ENCODE measurements around the gene MPC1. TPM values are rescaled to one million over a fixed set of nuclear protein-coding genes. Genes with fewer than 3 reads are reported as not detected.

MPC1 gene
- 73.6 TPM for polyA plus RNA-seq (ENCODE audit: insufficient read length)

DNA sequence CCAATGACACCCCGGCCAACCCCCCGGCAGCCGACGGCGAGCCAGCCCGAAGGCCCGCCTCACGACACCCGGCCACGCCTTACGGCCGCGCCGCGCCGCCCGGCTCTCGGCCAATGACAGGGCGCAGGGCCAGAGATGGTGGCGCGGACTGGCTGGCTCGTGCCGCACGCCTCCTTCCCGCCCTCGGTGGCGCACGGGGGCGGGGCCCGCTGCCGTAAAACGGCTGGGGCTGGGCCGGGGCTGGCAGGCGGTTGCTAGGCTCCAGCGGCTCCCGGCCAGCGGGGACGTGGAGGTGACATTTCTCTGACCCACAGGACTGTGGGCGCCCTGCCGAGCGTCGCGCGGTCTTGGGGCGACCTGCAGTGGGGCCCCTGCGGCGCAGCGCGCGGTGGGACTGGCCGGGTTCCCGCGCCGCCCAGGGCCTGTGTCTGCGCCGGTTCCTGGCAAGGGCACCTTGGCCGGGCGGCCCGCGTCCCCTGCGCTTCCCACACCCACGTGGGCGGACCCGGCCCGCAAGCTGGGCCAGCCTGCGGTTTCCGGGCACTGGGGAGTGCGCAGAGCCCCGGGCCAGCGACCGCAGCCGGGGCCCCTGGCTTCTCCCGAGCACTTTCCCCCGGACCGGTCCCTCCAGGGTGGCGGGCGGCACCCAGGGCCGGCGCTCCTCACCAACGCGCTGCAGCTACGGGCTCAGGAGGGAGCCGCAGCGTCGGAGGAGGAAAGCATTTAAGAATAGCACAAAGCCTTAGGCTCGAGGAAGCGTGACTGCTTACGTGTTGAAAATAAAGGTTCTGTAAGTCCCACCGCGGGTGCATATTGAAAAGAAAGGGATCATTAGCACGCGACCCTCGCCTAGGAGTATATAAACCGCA lies at the start of gene MPC1:
Gene MPC1, minus strand, starts transcription at position 8 of the 869 bp plus-strand sequence. CDS start 64 bp downstream, outside the sequence.
- peak; percentile 77 for DNase-seq (ENCODE audit: low read depth)

DNA sequence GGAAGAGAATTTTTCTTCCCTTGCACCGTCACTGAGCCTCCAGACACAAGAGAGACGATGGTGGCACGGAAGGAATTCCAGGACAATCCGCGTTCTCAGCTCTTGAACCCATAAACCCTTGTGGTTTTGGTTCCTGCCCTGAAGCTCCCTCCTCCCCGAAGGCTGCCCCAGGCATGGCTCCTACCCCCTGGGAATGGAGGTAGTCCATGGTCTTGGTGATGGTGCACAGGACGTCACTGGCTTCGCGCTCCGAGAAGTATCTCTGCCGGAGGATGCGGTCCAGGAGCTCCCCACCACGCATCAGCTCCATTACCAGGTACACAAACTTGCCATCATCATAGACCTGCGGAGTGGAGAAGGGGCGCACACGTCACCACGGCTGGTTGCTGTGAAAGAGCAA lies 47.5 kb upstream of the MPC1 start:
- DNase-seq (ENCODE audit: low read depth) = no peak

DNA sequence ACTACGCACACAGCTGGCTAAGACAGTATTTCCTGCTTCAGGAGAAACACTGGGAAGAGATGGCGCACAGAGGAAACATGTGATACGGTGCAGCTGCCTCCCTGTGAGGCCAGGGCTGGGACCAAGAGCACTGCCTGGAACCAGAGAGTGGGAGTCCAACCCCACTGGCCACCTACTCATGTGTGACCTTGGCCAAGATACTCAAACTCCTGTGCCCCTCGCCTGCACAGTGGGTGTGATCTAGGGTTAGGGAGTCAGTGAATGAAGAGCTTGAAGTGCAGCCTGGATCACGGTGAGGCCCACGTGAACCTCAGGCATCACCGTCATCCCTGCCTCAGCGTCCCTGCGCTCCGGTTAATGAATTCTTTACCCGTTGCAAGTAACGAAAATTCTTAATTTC lies 41.7 kb upstream of the MPC1 start:
- DNase-seq (ENCODE audit: low read depth) = no peak

DNA sequence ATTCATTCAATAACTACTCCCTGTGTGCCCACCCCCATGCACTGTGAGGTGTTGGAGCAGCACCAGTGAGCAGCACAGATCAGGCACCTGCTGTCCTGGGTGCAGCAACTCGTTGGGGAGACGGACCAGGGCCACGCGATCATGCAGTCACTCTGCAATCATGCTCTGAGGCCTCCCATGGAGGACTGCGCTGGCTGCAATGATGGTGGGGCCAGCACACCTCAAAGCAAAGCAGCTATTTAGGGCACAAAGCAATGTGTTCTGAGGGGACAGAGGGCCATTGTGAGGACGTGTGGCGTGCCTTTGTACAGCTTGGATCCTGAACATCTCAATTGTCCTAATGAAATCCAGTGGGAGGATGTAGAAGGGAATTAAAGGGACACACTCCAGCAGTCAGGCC lies 41.0 kb upstream of the MPC1 start:
- no peak for DNase-seq (ENCODE audit: low read depth)

DNA sequence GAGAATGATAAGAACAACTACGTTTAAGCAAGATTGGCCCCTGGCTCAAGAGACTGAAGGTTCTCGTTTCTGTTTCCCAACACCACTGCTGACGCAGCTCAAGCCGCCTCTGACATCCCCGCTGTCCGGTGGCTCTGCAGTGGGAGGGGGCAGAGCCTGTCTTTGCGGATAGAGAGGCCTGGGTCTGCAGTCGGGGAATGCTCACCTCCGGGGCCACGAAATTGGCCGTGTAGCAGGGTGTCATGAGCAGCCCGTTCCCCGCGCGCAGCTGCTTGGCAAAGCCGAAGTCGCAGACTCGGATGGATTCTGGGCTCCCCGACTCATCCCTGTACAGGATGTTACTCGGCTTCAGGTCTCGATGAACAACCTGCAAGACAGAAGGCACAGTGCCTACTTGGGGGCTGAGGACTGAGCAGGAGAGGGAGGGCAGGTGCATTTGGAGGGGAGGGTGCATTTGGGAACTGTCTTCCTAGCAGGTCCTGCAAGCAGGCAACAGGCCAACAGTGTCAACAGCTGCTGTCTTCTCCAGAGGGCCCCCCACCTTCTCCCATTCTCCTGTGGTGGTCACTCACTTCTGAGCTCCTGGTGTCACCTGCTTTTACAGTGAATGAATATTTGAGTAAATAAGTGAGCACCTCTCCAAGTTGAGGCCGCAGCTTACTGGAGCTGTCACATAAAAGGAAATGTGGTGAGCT lies 40.5 kb upstream of the MPC1 start:
- no peak for DNase-seq (ENCODE audit: low read depth)

DNA sequence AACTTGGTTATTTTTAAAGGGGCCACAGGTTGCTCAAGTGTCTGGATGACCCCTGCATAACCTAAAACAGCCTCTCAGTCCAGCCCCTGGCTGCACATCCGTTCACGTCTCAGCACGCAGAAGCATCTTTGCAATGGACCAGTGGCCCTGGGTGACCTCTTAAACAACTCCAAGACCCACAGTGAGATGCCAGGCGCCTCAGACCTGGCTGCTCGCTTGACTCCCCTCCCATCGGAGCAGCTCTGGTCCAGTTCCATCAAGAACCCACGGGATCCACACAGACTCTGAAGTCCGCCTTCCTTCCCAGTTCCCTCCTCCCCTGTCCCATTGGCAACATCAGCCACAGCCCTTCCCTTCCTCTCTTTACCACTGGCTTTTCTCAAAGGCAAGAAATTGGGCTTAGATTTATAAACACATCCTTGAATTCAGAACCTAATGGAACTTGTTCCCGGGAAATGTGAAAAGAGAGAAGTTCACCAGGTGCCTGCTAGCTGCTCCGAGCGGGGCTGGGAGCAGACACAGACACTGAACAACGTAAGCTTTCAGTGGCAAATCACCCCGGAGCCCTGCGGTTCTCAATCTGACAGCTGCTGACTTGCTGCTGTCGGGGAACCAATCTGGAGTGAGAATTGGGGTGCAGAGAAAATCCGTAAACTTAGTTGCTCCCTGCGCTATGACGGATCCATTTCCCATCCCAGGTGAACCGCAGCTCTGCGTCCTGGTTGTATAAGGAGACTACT lies 39.6 kb upstream of the MPC1 start:
- DNase-seq (ENCODE audit: low read depth) = no peak

DNA sequence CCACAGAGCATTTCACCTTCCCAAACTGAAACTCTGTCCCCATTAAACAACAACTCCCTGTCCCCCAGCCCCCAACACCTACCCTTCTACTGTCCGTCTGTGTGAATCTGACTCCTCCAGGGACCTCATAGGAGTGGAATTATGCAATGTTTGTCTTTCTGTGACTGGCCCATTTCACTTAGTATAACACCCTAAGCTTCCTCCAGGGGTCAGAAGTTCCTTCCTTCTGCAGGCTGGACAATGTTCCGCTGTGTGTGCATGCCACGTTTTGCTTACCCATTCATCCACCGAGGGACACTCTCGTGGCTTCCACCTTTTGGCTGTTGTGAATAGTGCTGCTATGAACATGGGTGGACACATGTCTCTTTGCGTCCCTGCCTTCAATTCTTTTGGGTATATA lies 37.6 kb upstream of the MPC1 start:
- DNase-seq (ENCODE audit: low read depth) = no peak

DNA sequence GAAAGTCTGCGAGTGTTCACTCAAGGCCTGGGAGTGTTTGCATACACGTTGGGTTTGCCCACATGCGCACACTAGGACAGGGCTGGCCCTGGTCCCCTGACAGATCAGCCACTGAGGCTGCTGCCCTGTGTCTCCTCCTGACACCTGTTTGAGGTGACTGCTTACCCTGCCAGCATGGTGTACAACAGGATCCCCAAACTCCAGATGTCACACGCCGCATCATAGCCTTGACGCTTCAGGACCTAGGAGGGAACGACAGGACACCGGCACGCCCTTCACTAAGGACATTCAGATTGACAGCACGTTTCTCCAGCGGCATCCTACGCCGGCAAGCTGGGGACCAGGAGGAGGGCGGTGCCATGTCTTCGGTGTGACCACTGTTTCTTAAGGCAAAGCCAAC lies 37.0 kb upstream of the MPC1 start:
- no peak for DNase-seq (ENCODE audit: low read depth)

DNA sequence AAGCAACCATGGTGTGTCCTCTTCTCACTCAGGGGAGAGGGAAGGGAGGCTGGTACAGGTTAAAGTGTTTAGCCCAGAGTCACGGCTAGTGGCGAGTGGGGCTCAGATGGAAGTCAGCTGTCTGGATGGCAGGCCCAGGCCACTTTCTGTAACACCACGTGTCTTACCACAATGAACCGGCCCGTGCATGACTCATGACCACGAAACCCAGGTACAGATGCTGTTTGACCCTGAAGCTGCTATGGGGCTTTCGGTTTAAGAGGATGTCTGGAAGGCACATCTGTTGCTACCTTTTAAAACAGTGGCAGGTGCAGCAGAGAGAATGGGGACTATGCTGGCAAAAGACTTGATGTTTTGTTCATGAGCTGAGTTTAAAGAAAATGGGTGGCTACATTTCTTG lies 36.5 kb upstream of the MPC1 start:
- no peak for DNase-seq (ENCODE audit: low read depth)

DNA sequence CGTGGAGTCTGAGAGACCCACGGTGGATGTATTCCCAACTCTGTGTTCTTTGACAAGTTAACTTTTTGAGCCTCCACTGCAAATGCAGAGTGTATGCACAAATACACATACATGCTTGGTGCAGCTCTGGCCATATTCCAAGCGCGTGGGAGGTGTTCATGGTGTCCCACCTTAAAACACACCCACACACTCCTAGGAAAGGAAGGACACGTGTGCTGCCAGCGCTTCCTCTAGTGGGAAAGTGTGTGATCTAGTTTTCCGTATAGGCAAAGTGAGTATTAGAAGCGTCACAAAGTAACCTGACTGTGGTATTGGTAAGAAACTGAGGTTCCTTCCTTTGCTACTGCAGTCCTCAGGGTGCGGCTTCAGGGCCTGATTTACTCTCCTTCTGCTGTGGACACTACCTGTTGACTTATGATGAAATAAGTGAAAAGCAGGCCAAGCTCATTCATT lies 36.0 kb upstream of the MPC1 start:
- DNase-seq (ENCODE audit: low read depth) = no peak

DNA sequence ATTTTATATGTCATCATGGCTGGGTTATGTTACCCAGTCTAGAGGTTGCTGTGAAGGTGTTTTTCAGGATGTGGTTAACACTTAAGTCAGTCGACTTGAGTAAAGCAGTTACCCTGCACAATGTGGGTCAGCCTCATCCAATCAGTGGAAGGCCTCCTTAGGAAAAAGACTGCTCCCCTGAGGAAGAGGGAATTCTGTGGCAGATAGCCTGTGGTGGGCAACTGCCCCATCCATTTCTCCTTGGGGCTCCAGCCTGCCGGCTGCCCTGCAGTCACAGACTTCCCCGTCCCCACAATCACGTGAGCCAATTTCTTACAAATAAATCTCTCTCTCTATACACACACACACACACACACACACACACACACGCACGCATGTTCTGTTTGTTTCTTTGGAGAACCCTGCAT lies 34.5 kb upstream of the MPC1 start:
- DNase-seq (ENCODE audit: low read depth) = no peak

DNA sequence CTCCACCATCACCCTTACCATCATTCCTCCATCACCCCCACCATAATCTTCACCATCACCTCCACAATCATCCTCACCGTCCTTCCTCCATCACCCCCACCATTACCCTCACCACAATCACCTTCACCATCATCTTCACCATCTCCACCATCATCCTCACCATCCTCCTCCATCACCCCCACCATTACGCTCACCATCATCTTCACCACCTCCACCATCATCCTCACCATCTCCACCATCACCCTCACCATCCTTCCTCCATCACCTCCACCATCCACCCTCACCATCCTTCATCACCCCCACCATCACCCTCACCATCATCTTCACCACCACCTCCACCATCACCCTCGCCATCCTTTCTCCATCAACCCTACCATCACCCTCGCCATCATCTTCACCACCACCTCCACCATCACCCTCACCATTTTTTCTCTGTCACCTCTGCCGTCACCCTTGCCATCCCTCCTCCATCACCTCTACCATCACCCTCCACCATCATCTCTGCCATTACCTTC lies 33.1 kb upstream of the MPC1 start:
- no peak for DNase-seq (ENCODE audit: low read depth)

DNA sequence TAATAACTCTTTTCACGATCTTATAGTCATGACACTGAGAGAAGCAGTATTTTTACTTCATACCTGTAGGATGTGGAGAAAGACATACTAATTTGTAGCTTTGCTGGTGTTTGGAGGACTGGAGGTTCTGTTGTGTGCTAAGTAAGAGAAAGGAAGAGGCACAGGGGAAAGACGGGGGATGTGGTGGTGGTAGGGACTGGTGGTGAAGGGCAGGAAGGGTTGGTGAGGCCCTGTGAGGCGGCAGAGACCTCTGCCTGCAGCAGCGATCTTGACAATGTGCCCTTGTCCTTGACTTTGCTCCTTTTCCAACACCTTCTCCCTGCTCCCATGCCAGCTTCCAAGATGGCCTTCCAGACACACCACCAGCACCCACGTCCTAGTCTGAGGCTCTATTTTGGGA lies 32.6 kb upstream of the MPC1 start:
- DNase-seq (ENCODE audit: low read depth) = no peak

DNA sequence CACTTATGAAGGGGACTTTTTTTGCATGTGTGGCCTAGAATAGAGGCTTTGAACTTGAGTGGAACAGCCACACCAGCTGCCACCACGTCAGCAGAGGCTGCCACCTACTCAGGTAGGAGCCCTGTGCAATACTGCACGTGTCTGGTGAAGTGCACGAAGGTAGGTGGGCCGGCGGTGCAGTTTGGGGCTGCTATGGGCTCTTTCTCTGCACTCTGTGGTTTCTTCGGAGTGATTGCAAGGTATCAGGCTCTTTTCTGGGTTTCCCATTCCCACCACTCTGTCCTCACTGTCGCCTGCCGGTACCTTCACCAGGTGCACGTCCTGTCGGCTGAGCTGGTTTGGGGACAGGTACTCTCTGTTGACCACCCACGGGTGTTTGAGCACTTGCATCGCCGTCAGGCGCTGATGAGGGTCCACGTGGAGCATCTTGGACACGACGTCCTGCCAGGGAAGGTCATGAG lies 30.8 kb upstream of the MPC1 start:
- no peak for DNase-seq (ENCODE audit: low read depth)

DNA sequence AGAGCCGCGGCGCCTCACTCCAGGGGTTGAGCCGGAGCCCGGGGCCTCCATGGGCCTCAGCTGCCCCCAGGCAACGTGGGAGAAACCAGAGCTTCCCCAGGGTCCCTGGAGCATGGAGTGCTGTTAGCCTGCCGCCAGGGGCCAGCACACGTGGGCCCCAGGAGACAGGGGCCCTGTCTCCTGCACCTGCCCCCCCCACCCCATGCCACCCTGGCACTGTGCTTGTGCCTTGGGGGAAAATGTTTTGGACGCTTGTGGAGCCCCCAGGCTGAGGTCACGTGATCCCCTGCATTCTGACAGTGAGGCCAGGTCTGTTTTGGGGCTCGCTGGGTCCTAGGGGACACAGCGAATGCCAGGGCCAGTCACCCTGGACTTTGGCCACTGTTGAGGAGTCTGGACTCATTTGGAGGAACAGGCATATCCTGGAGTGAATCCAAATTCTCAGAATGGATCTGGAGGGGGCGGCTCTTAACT lies 30.2 kb upstream of the MPC1 start:
- DNase-seq (ENCODE audit: low read depth) = no peak

DNA sequence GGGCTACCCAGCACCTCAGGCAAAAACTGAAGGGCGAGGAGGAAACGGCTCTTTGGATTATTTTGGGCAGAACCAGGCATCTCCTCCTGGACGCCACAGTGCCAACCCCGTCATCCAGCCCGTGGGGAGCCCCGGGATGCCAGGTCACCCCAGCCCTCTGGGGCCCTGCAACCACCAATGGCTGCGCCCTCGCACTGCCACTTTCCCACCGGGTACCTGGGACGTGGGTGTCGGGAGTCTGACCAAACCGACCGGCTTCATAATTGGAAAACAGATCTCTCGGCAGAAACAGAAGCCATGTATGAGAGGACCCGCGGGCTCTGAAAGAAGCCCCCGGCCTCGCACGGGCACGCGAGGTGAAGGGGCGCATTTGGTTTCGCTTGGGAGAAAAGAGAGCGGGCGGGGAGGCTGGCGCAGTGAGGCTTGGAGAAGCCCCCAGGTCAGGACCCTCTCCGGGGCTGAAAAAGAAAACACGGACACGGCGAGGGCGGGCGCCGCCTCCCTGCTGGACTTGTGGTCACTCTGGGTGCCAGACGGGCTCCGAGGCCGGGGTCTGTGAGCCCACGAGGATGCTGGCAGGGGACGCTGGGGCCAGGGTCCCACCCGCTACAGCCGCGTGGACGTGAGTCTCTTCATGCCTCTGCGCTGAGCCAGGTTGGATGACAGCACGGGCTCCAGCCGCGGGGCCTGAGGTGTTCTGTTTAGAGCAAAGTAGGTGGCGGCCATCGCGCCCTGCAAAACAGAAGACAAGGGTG lies 29.6 kb upstream of the MPC1 start:
- DNase-seq (ENCODE audit: low read depth) = no peak

DNA sequence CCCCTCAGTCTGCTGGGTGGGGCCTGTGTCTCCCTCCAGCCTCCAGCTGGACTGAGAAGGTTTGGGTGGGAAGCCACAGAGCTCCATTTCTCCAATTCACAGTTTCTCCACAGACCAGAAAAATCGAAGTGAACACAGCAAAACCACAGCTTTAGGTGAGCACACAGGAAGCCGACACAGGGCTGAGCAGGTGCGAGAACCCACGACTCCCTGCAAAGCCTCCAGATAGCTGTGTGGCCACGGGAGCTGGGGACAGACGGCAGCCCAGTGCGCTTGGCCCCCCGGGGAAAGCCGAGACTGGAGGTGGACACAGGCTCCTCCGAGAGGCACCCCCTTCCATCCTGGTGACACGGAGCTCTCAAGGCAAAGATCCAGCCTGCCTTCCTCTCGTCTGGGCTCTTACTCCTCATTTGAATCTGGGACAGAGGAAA lies 29.0 kb upstream of the MPC1 start:
- no peak for DNase-seq (ENCODE audit: low read depth)

DNA sequence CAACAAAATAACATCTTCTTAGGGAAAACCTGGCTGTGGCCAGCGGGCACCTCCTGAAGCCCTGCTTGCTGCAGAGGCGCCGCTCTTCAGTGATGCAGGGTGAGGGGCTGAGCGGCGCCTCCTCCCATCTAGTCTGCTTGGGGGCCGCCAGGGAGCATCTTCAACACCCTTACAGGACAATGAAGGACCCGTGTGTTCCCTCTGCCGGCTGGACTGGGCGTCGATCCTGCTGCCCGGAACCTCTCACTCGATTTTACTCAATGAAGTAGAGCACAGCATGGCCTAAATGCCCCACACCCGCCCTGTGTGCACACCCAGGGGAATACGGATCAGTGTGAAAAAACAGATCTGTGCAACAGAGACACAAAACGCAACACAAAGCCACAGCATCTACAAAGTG lies 28.5 kb upstream of the MPC1 start:
- no peak for DNase-seq (ENCODE audit: low read depth)

DNA sequence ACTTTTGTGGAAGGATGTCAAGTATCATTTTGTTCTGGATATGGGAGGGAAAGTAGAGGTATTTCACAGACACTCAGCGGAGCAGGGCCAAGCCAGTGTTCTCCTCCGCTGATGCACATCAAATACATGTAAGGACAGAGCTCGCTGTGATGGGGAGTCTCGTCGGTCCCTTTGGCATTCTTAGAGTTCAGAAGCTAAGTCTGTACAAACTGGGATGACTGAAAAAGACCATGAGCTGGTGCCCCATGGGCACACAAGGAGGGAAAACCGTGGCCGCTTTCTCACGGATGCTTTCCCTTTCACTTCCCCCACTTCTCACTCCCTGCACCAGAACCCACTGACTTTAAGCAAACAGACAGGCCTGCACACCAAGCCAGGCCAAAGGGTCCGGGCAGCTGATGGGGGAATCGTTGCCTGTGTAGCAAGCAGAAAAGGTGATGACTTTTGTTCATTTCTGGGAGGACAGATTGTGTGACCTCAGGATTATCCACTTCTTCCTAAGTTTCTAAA lies 27.7 kb upstream of the MPC1 start:
- no peak for DNase-seq (ENCODE audit: low read depth)

DNA sequence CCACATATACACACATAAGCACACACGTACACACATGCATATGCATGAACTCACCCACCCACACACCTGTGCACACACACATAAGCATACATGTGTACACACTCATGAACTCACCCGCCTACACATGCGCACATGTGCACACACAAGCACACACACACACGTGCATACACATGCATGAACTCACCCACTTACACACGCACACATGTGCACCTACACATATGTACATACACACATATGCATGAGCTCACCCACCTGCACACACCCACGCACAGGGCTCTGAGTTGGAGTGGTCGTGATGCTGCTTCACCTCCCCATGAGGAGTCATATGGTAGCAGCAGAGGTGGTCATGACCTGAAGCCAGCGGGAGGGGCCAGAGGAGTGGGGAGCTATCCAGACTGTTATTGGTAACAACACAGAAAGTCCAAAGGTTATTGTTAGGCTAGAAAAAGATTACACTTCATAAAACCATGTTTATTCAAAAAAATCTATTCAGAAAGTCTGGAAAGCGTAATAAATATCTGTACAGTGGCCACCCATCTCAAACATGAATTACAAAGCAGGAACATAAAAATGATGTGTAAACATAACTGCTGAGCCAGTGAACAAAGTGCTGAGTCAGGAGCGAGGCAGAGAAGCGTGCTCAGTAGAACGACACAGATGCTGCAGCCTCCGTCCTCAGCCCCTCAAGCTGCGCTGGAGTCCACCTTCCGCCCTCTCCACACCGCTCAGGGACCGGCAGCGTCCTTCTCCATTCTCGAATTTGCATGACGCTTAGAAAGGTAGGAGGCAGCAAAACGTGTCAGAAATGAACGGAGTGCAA lies 26.4 kb upstream of the MPC1 start:
- no peak for DNase-seq (ENCODE audit: low read depth)
